VCaP (cell line): ENCODE measurements around the gene SH3PXD2A.

Experiments used
- H3K27ac ChIP-seq: fragments of 450-650 bp; 2 replicates; pipeline ENCODE4 v1.5.1; 2017
- TF ChIP-seq, protein P1 (sequence below): fragments of 450-650 bp; conservative IDR thresholded peaks from 2 replicates; pipeline ENCODE4 v1.5.1; 2017; ENCODE audit warnings: mild to moderate bottlenecking, moderate library complexity

Gene SH3PXD2A

GRCh38 chr10:103874730-103875129 is 19.4 kb upstream of the SH3PXD2A start:
- H3K27ac ChIP-seq: peak overlapping the region; percentile 20; the same call in 1 of the 2 replicates

DNA sequence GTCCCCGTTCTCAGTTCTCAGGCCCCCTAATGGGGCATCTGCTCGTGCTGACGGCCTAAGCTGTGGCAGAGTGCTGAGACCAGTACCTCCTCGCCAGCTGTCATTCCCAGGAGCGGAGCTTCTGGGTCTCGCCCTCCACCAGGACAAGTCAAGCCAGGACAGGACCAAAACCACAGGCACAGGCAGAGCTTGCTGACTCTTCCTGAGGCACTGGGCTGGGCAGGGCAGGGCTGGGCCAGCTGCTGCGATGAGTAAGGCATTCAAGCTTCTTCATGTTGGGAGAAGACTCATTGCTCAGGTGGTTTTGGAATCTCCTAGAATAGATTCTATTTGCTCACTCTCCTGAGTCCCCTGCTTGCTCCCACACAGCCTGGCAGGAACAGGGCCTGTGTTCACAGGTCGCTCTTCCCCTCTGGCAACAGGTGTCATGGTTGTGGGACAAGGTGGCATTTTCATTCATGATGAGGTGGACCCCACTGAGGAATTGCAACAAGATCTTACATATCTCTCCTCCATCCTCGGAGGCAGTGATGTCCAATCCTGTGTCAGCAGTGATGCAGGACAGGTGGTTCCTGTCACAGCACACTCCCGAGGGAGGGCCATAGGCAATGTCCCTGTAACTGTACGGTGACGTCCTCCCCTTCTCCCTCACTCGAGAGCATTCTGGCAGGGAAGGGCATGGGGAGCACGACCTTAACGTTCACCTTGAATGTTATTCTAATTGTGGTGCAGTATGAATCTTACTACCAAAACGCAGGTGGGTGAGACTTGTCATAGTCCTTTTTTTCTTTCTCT is 17.0 kb upstream of the SH3PXD2A start:
- TF ChIP-seq, protein P1, sequence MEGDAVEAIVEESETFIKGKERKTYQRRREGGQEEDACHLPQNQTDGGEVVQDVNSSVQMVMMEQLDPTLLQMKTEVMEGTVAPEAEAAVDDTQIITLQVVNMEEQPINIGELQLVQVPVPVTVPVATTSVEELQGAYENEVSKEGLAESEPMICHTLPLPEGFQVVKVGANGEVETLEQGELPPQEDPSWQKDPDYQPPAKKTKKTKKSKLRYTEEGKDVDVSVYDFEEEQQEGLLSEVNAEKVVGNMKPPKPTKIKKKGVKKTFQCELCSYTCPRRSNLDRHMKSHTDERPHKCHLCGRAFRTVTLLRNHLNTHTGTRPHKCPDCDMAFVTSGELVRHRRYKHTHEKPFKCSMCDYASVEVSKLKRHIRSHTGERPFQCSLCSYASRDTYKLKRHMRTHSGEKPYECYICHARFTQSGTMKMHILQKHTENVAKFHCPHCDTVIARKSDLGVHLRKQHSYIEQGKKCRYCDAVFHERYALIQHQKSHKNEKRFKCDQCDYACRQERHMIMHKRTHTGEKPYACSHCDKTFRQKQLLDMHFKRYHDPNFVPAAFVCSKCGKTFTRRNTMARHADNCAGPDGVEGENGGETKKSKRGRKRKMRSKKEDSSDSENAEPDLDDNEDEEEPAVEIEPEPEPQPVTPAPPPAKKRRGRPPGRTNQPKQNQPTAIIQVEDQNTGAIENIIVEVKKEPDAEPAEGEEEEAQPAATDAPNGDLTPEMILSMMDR: no peak
- no peak overlapping the region for H3K27ac ChIP-seq

More at GRCh38 chr10:103874730-103875129, 19.4 kb upstream of the SH3PXD2A start:
- TF ChIP-seq, protein P1: no peak; the same call in 1 of the 2 replicates

GRCh38 chr10:103871006-103871405 is 15.6 kb upstream of the SH3PXD2A start:
- H3K27ac ChIP-seq: no peak overlapping the region
- TF ChIP-seq, protein P1: no peak

GRCh38 chr10:103870516-103870915 is 15.1 kb upstream of the SH3PXD2A start:
- H3K27ac ChIP-seq: no peak overlapping the region
- TF ChIP-seq, protein P1: no peak

DNA sequence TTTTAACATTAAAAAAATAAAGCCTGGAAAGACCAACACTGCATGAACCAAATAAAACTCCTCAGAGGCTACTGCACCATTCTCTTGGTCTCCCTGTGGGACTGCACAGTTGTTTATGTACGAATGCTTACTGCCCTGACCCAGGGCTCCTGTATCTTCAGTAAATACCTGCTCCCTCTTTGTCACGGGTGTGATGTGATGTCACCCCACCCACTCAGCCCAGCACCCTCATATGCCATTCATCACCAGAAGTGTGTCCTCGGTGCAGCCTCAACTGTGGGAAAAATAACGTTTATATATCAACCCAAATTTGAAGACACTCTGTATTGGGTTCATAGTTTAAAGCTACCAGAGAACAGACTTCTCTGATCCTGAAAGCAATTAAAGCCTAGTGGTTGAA is 14.0 kb upstream of the SH3PXD2A start:
- H3K27ac ChIP-seq: no peak overlapping the region
- TF ChIP-seq, protein P1: no peak

GRCh38 chr10:103868200-103868599 is 12.8 kb upstream of the SH3PXD2A start:
- H3K27ac ChIP-seq: no peak overlapping the region
- TF ChIP-seq, protein P1: no peak

DNA sequence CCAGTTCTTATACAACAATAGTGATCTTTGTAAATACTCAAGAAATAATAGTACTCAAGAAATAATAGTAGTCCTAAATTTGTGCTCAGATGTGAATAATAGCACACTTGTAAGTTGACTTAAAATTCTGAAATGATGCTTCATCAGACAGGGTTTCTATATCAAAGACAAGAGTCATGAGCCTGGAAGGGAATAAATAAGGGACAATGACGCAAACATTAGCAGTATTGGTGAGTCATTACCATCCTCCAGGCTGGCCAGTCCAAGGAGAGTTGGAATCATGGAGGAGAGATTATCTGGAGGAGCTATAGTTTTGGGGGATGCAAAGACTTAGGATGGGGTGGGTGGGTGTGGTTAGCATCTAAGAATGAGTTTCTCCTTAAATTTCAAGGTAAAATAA is 6.1 kb upstream of the SH3PXD2A start:
- H3K27ac ChIP-seq: no peak overlapping the region

More for the DNA sequence above, 6.1 kb upstream of the SH3PXD2A start:
- TF ChIP-seq, protein P1: no peak
